ENCODE data around the gene DCBLD1. TPM values are rescaled to one million over a fixed set of nuclear protein-coding genes. Genes with fewer than 3 reads are reported as not detected.

Gene DCBLD1
- total and polyA plus RNA-seq, 3 donors from 2014 or later, result 16.6 to 22.2 (median 16.7) TPM

DNA sequence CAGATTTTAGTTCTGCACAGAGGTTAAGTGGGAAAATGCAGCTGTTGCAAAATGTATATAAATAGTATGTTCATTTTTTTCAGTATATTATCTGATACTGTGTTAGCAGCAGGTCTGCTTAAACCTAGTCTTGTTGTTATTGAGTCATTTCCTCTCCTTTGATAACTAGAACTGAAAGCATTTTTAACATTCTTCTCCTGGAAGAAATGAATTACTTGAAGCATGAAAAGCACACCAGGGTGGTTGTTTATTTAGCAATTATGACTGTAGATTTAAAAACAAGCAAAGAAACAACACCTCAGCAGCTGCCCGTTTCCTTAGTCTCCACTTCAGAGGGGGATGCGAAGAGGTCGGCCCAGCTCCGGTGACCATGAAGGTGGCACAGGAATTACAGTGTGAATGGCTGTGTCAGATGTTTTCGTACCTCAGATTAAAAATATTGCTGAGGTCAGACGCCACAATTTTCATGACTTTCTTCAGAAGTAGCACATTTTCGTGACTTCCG is 66.4 kb downstream of the DCBLD1 start:
- intact Hi-C loops (cut with DNase I; ENCODE audit: low total_unique reads), result no loop called here
- no peaks in the 10 kb centered on the region for H3K9me3 ChIP-seq
- no peak overlapping the region for H3K4me3 ChIP-seq
- no peaks in the 10 kb centered on the region for H3K27me3 ChIP-seq
- 79 to 88% methylated on average over 8 of the region's 8 CpGs for WGBS, 2 donors
- no peaks in the 10 kb centered on the region for H3K36me3 ChIP-seq (ENCODE audit: low read depth, missing control alignments)
- H3K4me1 ChIP-seq, result peaks cover 3% of the 10 kb centered on the region
- DNase-seq, result no peak
- no peak overlapping the region for H3K27ac ChIP-seq
- no peak for TF ChIP-seq POLR2A (IDR thresholded peaks at IDR 0.05)
- TF ChIP-seq CTCF (IDR thresholded peaks at IDR 0.05), result no peak

DNA sequence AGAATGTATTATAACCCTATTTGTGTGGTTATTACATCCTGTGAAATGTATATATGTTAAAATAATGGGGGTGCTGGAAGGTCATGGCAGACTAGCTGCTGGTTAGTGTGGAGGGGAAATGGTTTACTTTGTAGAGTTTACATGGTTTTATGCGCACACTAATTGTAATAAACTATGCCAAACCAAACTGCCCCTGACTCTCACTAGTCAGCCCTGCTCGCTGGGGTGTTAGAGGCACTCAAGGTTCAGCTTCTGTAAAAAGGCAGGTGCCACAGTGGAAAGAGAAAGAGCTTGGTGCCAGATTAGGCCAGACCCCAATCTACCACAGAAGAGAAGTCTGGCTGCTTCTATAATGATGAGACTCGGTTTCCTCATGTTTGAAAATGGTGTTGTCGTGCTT is 67.1 kb downstream of the DCBLD1 start:
- Histone ChIP-seq H3K4me3 (no peak overlapping the region), H3K9me3 (no peaks in the 10 kb centered on the region), H3K36me3 (ENCODE audit: low read depth, missing control alignments) (no peaks in the 10 kb centered on the region), H3K27me3 (no peaks in the 10 kb centered on the region), H3K4me1 (peaks cover 3% of the 10 kb centered on the region), H3K27ac (no peak overlapping the region)
- no peak for DNase-seq
- WGBS, 2 donors, result 97 to 98% methylated on average over 4 of the region's 4 CpGs
- intact Hi-C loops (cut with DNase I; ENCODE audit: low total_unique reads), result loop anchor here (10.0 kb wide), 1 partner anchor 95 kb away; no protein-coding TSS in a partner anchor
- TF ChIP-seq POLR2A (IDR thresholded peaks at IDR 0.05), result no peak
- TF ChIP-seq CTCF (IDR thresholded peaks at IDR 0.05), result no peak

GRCh38 chr6:117550078-117550600 is 67.7 kb downstream of the DCBLD1 start:
- no peak for DNase-seq
- Histone ChIP-seq H3K27me3 (no peaks in the 10 kb centered on the region), H3K4me1 (peaks cover 3% of the 10 kb centered on the region), H3K36me3 (ENCODE audit: low read depth, missing control alignments) (no peaks in the 10 kb centered on the region), H3K9me3 (no peaks in the 10 kb centered on the region), H3K27ac (no peak overlapping the region), H3K4me3 (no peak overlapping the region)
- TF ChIP-seq POLR2A (IDR thresholded peaks at IDR 0.05) (no peak), CTCF (IDR thresholded peaks at IDR 0.05) (no peak)
- WGBS, 2 donors, result 91 to 94% methylated on average over 3 of the region's 3 CpGs
- intact Hi-C loops (cut with DNase I; ENCODE audit: low total_unique reads), result loop anchor here (10.0 kb wide), 1 partner anchor 95 kb away; no protein-coding TSS in a partner anchor

DNA sequence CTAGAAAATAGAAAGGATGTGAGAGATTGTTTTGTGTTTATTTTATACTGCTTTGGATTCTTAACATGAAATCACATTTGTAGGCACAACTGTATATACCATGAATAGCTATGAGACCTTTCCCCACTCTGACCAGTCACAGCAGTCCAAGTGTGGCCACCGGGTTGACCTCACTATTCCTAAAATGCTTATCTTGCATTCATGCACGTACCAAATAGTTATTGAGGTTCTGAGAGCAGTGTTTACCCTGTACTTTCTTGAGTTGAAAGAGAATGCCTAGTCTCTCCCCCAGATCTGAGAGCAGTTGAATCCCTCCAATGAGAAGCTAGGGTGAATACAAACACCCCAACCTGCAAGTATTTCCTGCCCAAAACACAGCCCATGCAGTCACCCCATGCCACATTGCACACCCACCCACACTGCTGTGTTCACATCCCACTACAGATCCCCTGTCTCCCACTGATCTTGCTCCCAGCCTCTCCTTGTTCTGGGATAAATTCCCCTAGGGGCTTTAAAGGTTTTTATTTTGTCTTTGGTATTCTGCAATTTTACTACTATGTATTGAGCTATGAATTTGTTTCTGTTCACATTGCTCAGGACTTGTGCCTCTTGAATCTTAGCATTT is 68.3 kb downstream of the DCBLD1 start:
- Histone ChIP-seq H3K27ac (no peak overlapping the region), H3K4me3 (no peak overlapping the region), H3K36me3 (ENCODE audit: low read depth, missing control alignments) (no peaks in the 10 kb centered on the region), H3K27me3 (no peaks in the 10 kb centered on the region), H3K9me3 (no peaks in the 10 kb centered on the region), H3K4me1 (peaks cover 3% of the 10 kb centered on the region)
- 77 to 85% methylated on average over 2 of the region's 2 CpGs for WGBS, 2 donors
- DNase-seq, result no peak
- intact Hi-C loops (cut with DNase I; ENCODE audit: low total_unique reads), result loop anchor here (10.0 kb wide), 1 partner anchor 96 kb away; no protein-coding TSS in a partner anchor
- TF ChIP-seq POLR2A (IDR thresholded peaks at IDR 0.05) (no peak), CTCF (IDR thresholded peaks at IDR 0.05) (no peak)
